Skeletal muscle satellite cell (primary cell): Measurements from ENCODE around the gene CHRD.
"Not testable (repeated sequence)": the region's sequence is repeated elsewhere in the genome, so short reads cannot be mapped to it uniquely, and the experiment has no call there.

ENCODE experiments used
- H3K27me3 ChIP-seq: 2 replicates; pipeline ENCODE4 v1.7.0; 2013; ENCODE audit warnings: low read length; ENCODE audit not compliant: control insufficient read depth, insufficient read depth
- H3K36me3 ChIP-seq: 2 replicates; pipeline ENCODE4 v1.7.0; 2013; ENCODE audit warnings: mild to moderate bottlenecking, control low read depth, low read length; ENCODE audit not compliant: insufficient read depth
- H3K4me1 ChIP-seq: 2 replicates; pipeline ENCODE4 v1.7.0; 2013; ENCODE audit warnings: low read length; ENCODE audit not compliant: control insufficient read depth, insufficient read depth
- H3K4me2 ChIP-seq: 2 replicates; pipeline ENCODE4 v1.7.0; 2013; ENCODE audit warnings: mild to moderate bottlenecking, low read length
- H3K4me3 ChIP-seq: 2 replicates; pipeline ENCODE4 v1.7.0; 2013; ENCODE audit warnings: low read length
- H3K9ac ChIP-seq: 2 replicates; pipeline ENCODE4 v1.7.0; 2013; ENCODE audit warnings: mild to moderate bottlenecking, low read depth, low read length, moderate library complexity
- H3K9me3 ChIP-seq: replicated peaks from 2 replicates; pipeline ENCODE4 v1.7.0; 2013; ENCODE audit warnings: mild to moderate bottlenecking, control low read depth, low read length

Gene CHRD

DNA sequence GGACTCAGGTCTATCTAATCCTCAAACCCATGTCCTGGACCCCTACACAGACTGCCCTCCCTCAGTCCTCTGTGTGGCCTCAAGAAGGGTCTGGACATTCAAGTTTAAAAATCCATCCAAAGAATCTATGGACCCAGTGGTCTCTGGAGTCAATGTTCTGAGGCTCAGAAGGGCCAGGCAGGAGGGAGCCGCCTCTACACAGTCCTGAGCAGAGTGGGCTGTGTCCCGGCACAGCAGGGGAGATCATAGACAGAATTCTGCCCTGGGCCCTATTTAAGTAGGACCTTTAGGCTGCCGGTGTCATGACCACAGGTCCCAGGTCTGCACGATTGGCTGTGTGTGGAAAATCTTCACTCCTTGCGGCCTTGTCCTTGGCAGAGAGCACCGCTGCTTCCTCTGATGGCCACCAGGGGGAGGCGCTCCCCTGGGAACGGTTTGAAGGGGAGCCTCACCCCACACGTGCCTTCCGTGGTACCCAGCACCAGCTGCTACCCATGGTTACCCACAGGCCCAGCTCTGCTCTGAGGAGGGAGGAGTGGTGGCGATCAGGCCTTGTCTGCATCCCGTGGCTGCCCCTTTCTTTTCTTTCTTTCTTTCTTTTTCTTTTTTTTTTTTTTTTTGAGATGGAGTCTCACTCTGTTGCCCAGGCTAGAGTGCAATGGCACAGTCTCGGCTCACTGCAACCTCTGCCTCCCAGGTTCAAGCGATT, 37.9 kb downstream of the CHRD start:
- H3K27me3 ChIP-seq, result peaks cover 14% of the 10 kb centered on the region
- no peak overlapping the region for H3K4me3 ChIP-seq
- no peaks in the 10 kb centered on the region for H3K4me1 ChIP-seq
- H3K9ac ChIP-seq, result no peak overlapping the region
- no peaks in the 10 kb centered on the region for H3K9me3 ChIP-seq
- H3K4me2 ChIP-seq, result no peak overlapping the region
- H3K36me3 ChIP-seq, result no peaks in the 10 kb centered on the region

DNA sequence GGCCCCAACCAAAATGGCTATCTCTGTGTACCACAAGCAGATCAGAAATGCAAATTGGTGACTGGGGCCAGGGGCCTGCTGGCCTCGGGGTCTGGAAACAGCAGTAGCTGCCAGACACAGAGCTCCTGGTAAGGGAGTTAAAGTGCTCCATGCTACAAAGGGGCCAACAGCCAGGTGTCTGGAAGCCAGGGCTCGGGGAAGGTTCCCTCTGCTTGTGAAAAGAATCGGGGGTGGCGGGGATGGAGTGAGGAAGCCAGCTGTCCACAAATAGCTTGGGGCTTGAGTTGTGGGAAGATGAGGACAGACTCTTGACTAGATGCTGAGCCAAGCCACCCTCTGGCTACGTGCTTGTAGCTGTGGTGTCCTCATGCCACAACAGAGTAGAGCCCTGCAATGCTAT, 39.3 kb downstream of the CHRD start:
- Histone ChIP-seq H3K9me3 (no peaks in the 10 kb centered on the region), H3K27me3 (peaks cover 20% of the 10 kb centered on the region), H3K4me2 (no peak overlapping the region), H3K36me3 (no peaks in the 10 kb centered on the region), H3K4me1 (no peaks in the 10 kb centered on the region), H3K4me3 (no peak overlapping the region), H3K9ac (no peak overlapping the region)

DNA sequence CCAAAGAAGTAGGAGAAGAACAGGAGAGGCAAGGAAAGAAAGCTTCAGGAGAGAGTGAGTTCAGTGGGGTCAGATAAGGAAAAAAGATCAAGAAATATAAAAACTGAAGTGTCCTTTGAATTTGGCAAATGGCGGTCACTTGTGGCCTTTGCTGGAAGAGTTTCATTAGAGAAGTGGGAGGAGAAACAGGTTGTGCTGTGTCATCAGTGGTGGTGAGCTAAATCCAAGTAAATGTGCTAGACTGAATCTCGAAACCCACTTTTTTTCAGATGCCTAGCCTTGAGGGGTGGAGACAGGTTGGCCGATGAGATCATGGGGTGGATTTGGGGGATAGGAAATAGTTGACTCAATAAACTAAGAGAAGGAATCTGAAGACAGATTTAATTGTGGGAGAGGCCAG, 43.7 kb downstream of the CHRD start:
- Histone ChIP-seq H3K4me3 (no peak overlapping the region), H3K4me2 (no peak overlapping the region), H3K4me1 (no peaks in the 10 kb centered on the region), H3K36me3 (no peaks in the 10 kb centered on the region), H3K9me3 (no peaks in the 10 kb centered on the region), H3K9ac (no peak overlapping the region), H3K27me3 (peaks cover 28% of the 10 kb centered on the region)

DNA sequence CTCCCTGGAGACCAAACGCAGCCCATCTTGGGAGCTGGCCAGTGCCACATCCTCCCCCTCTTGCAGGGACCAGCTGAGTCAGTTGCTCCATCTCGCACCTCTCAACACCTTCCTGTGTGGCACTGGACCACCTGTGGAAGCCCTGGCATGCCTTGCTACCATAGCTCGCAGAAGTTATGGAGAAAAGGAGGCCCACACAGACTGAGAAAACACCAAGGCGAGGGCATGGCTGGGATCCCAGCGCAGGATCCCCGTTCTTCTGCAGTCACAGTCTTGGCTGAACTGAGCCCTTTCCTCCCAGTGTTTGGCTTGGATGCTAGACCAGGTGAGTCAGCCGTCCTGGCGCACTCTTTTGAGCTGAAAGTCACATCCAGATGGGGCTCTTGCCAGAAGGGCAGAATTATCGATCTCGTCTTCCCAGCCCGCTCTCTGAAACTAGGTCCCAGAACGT, 46.9 kb downstream of the CHRD start:
- Histone ChIP-seq H3K9ac (no peak overlapping the region), H3K27me3 (peaks cover 36% of the 10 kb centered on the region), H3K4me3 (no peak overlapping the region), H3K4me1 (no peaks in the 10 kb centered on the region), H3K9me3 (no peaks in the 10 kb centered on the region), H3K4me2 (no peak overlapping the region), H3K36me3 (no peaks in the 10 kb centered on the region)

DNA sequence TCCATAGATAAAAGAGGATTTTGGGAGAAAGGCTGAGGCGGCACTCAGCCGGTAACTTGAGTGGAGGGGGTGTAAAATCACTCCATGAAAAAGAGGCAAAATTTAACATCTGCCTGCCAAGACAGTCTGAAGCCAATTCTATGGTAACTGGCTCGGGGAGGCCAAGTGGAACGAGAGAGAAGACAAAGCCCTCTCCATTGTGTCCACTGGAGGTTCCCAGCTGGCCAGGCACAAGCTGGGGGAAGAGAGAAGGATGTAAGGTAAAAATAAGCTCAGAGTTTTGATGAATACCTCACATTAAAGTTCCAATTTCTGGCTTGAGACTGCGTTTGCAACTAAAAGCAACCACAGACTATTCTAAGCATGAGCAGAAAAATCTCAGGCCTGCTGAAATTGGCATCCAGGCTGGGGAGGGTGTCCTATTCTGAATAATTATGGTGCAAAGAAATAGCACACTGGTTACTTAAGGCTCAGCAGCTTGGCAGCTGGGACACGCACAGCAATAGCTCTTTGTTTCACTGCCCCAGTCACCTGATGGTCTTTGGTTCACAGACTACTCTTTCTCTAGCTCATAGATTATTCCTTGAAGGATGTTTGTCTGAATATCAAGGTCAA, 48.8 kb downstream of the CHRD start:
- Histone ChIP-seq H3K4me3 (no peak overlapping the region), H3K36me3 (no peaks in the 10 kb centered on the region), H3K9me3 (no peaks in the 10 kb centered on the region), H3K4me1 (no peaks in the 10 kb centered on the region), H3K9ac (no peak overlapping the region), H3K27me3 (peaks cover 33% of the 10 kb centered on the region), H3K4me2 (no peak overlapping the region)

DNA sequence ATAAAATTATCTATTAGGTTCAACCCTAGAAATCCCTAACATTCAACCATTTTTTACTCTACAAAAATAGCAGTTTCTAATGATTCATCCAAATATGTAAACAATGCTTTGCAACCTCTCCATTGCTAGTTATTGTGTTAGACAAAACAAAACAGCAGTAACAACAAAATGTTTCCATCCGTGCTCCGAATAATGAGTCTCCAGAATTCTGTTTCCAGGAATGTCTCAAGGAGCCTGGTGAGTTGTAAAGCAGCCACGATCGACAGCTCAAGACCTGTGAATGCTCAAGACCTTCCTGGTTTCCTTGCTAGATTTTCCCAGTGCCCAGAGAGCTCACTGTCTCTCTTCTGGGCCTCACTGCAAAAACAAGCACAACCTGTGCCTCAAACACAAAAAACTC, 49.9 kb downstream of the CHRD start:
- H3K27me3 ChIP-seq, result peaks cover 33% of the 10 kb centered on the region
- H3K9ac ChIP-seq, result no peak overlapping the region
- no peaks in the 10 kb centered on the region for H3K4me1 ChIP-seq
- no peaks in the 10 kb centered on the region for H3K36me3 ChIP-seq
- H3K4me3 ChIP-seq, result no peak overlapping the region
- no peak overlapping the region for H3K4me2 ChIP-seq
- H3K9me3 ChIP-seq, result no peaks in the 10 kb centered on the region

DNA sequence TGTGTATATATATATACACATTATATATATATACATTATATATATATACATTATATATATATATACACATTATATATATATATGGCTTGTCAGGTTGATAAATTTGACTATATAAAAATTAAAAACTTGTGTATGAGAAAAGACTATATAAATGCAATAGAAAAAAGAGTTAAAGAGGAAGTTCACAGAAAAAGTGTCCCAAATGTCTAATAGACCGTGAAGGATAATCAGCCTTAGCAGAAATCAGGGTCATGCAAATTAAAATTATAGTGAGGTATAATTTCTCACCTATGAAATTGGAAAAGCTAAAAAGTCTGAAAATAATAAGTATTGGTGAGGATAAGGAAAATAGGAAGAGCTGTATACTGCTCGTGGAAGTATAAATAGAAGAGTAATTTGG, 51.1 kb downstream of the CHRD start:
- Histone ChIP-seq H3K4me3 (no peak overlapping the region), H3K4me2 (no peak overlapping the region), H3K9ac (no peak overlapping the region), H3K36me3 (no peaks in the 10 kb centered on the region), H3K27me3 (peaks cover 33% of the 10 kb centered on the region), H3K4me1 (no peaks in the 10 kb centered on the region), H3K9me3 (no peaks in the 10 kb centered on the region)

DNA sequence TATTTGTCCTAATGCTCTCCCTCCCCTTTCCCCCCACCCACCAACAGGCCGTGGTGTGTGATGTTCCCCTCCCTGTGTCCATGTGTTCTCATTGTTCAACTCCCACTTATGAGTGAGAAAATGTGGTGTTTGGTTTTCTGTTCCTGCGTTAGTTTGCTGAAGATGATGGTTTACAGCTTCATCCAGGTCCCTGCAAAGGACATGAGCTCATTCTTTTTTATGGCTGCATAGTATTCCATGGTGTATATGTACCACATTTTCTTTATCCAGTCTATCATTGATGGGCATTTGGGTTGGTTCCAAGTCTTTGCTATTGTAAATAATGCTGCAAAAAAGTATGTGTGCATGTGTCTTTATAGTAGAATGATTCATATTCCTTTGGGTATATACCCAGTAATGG, 53.3 kb downstream of the CHRD start:
- not testable (repeated sequence) for H3K4me1 ChIP-seq, H3K36me3 ChIP-seq, H3K9me3 ChIP-seq, H3K9ac ChIP-seq, H3K4me2 ChIP-seq, H3K4me3 ChIP-seq
- peaks cover 33% of the 10 kb centered on the region for H3K27me3 ChIP-seq

DNA sequence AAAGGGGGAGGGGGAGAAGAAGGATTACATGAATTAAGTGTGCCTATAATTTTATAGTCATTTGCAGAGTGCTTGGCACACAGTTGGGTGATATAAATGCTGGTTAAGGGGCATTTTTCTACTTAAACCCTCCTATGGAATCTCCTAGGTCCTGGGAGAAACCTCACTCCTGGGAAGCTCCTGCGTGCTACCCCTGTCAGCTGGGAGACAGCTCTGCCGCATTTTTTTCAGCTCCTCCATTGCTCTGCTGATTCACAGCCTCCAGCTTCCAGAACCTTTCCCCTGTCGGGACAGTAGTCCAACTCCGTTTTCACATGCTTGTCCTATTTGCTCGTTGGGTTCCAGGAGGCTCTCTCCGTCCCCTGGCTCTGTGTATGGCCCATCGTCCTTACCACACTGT, 59.2 kb downstream of the CHRD start:
- H3K9ac ChIP-seq, result no peak overlapping the region
- H3K4me2 ChIP-seq, result no peak overlapping the region
- H3K9me3 ChIP-seq, result no peaks in the 10 kb centered on the region
- peaks cover 30% of the 10 kb centered on the region for H3K27me3 ChIP-seq
- no peaks in the 10 kb centered on the region for H3K4me1 ChIP-seq
- no peaks in the 10 kb centered on the region for H3K36me3 ChIP-seq
- no peak overlapping the region for H3K4me3 ChIP-seq
